B cell (primary cell): Measurements from ENCODE around the gene C16orf54. TPM values are rescaled to one million over a fixed set of nuclear protein-coding genes. Genes with fewer than 3 reads are reported as not detected.
"Not testable (repeated sequence)": the region's sequence is repeated elsewhere in the genome, so short reads cannot be mapped to it uniquely, and the experiment has no call there.

Experiments used
- ATAC-seq: fragments of 200-7000 bp; cut with Tn5 transposase; one replicate; pipeline ENCODE4 v1.10.0; 2021; ENCODE audit warnings: low read depth, mild to moderate bottlenecking, moderate number of reproducible peaks, moderate library complexity
- CTCF ChIA-PET: fragments of 350-600 bp; sonication (Branson Sonifier 250); formaldehyde crosslinking; loops from one replicate; lab custom pipeline; 2021; ENCODE audit warnings: antibody characterized with exemption, inconsistent platforms; lab: Charles Lee
- POLR2A ChIA-PET: fragments of 350-600 bp; sonication (Branson Sonifier 250); formaldehyde crosslinking; loops from one replicate; lab custom pipeline; 2021; ENCODE audit warnings: antibody characterized with exemption; lab: Charles Lee
- DNase-seq: peaks from one replicate; pipeline ENCODE4 v3.0.0; 2013
- H2AFZ ChIP-seq: 2 replicates; pipeline ENCODE4 v1.6.1; 2012; ENCODE audit warnings: mild to moderate bottlenecking, low read depth, low read length; ENCODE audit not compliant: insufficient read depth, poor library complexity, severe bottlenecking
- H3K27ac ChIP-seq, 2 donors: 1 replicate in 1 of 2; 2 replicates in 1 of 2; pipeline ENCODE4 v1.5.1; 2012 to 2013; ENCODE audit warnings: low read length in 2 of 2, mild to moderate bottlenecking in 2 of 2, moderate library complexity in 1 of 2
- H3K27me3 ChIP-seq, 4 experiments: fragments of 200-600 bp in 1 of 4; sonication (generic) in 1 of 4; replicated peaks in 1 of 4; 1 replicate in 2 of 4; 2 replicates in 2 of 4; pipeline versions ENCODE4 v1.6.1 to v1.7.0; 2013 to 2016; ENCODE audit warnings: low read length in 3 of 4, mild to moderate bottlenecking in 2 of 4, mixed read lengths in 1 of 4, moderate library complexity in 1 of 4; ENCODE audit not compliant: insufficient read depth in 4 of 4, control insufficient read depth in 3 of 4; ENCODE audit errors: control extremely low read depth in 1 of 4
- H3K36me3 ChIP-seq, 2 experiments: replicated peaks in 1 of 2; 1 replicate in 1 of 2; 2 replicates in 1 of 2; pipeline versions ENCODE4 v1.6.1 to v1.7.1; 2013; ENCODE audit warnings: low read length in 1 of 2; ENCODE audit not compliant: insufficient read depth in 2 of 2, control insufficient read depth in 1 of 2; ENCODE audit errors: control extremely low read depth in 1 of 2, extremely low read depth in 1 of 2
- H3K4me1 ChIP-seq, 2 donors: fragments of 200-600 bp in 1 of 2; sonication (generic) in 1 of 2; 1 replicate in 1 of 2; 2 replicates in 1 of 2; pipeline versions ENCODE4 v1.5.1 to v1.6.1; 2013 to 2017; ENCODE audit warnings: low read length in 2 of 2; ENCODE audit not compliant: control insufficient read depth in 2 of 2, insufficient read depth in 2 of 2
- H3K4me2 ChIP-seq: replicated peaks from 2 replicates; pipeline ENCODE3; 2012; ENCODE audit warnings: mild to moderate bottlenecking, low read depth, low read length; ENCODE audit not compliant: poor library complexity, severe bottlenecking
- H3K4me3 ChIP-seq, 5 experiments: fragments of 200-600 bp in 1 of 5; sonication (generic) in 1 of 5; 1 replicate in 3 of 5; 2 replicates in 2 of 5; pipeline versions ENCODE4 v1.5.1 to v1.7.0; 2011 to 2016; ENCODE audit warnings: low read length in 4 of 5, mild to moderate bottlenecking in 4 of 5, low read depth in 2 of 5, control low read depth in 1 of 5, moderate library complexity in 1 of 5; ENCODE audit not compliant: insufficient read depth in 1 of 5; ENCODE audit errors: control extremely low read depth in 1 of 5, extremely low read depth in 1 of 5
- H3K79me2 ChIP-seq: fragments of 200-600 bp; sonication (generic); one replicate; pipeline ENCODE4 v1.6.0; 2016; ENCODE audit warnings: low read length; ENCODE audit not compliant: control insufficient read depth, insufficient read depth
- H3K9ac ChIP-seq: fragments of 200-600 bp; sonication (generic); 2 replicates; pipeline ENCODE4 v1.6.1; 2017; ENCODE audit warnings: mild to moderate bottlenecking, low read length, moderate library complexity
- H3K9me3 ChIP-seq, 3 donors: one replicate each; pipeline versions ENCODE4 v1.6.1 to v1.7.1; 2013; ENCODE audit warnings: low read length in 2 of 3; ENCODE audit not compliant: control insufficient read depth in 2 of 3, insufficient read depth in 1 of 3; ENCODE audit errors: control extremely low read depth in 1 of 3
- H4K20me1 ChIP-seq: 2 replicates; pipeline ENCODE4 v1.6.0; 2012; ENCODE audit warnings: mild to moderate bottlenecking, low read length; ENCODE audit not compliant: insufficient read depth, control insufficient read depth, poor library complexity, severe bottlenecking
- H3K27ac Mint-ChIP-seq: one replicate; pipeline ENCODE4 v1.8.0; 2021; ENCODE audit warnings: mixed read lengths
- H3K27me3 Mint-ChIP-seq: one replicate; pipeline ENCODE4 v1.8.0; 2021; ENCODE audit warnings: mixed read lengths
- H3K4me1 Mint-ChIP-seq: one replicate; pipeline ENCODE4 v1.8.0; 2021; ENCODE audit warnings: mixed read lengths
- H3K4me3 Mint-ChIP-seq: one replicate; pipeline ENCODE4 v1.8.0; 2021; ENCODE audit warnings: mixed read lengths
- H3K9me3 Mint-ChIP-seq: one replicate; pipeline ENCODE4 v1.8.0; 2022; ENCODE audit warnings: mixed read lengths; ENCODE audit not compliant: insufficient read depth
- CTCF ChIP-seq: fragments of 200-600 bp; IDR thresholded peaks from one replicate; pipeline ENCODE4 v1.8.0; 2022; ENCODE audit warnings: antibody characterized with exemption, mild to moderate bottlenecking
- EZH2 ChIP-seq: IDR thresholded peaks from 2 replicates; pipeline ENCODE4 v1.6.1; 2012; ENCODE audit warnings: borderline replicate concordance, low read depth, mild to moderate bottlenecking, moderate library complexity, low read length; ENCODE audit not compliant: insufficient read depth, poor library complexity, severe bottlenecking
- WGBS: methylation state at CpG from one replicate; pipeline ENCODE4 v1.1.5; 2013; ENCODE audit warnings: missing lambda C conversion rate; ENCODE audit not compliant: insufficient coverage; 5-methylcytosine and 5-hydroxymethylcytosine counted together
- intact Hi-C: fragments of 100-400 bp; cut with micrococcal nuclease; formaldehyde crosslinking; loops from one replicate; pipeline ENCODE4 v1.10.0; 2022
- polyA plus RNA-seq: library from polyadenylated mRNA; depleted of rRNA; stranded (reverse); fragments of >200 nt; gene quantifications from 2 replicates; pipeline ENCODE4 v1.2.3, GENCODE V29; 2012
- total RNA-seq, 2 donors: library from RNA; stranded (reverse); fragments of 120-200 nt in 1 of 2; gene quantifications; 1 replicate in 1 of 2; 2 replicates in 1 of 2; pipeline versions ENCODE4 v1.2.3 to v1.2.4, GENCODE V29; 2013 to 2022

Gene C16orf54
- total and polyA plus RNA-seq, 2 donors (not counting 1 experiment from before 2014, with no cell fraction given), result 44.0 to 68.3 TPM

- ATAC-seq, intact Hi-C loops, H3K9me3 ChIP-seq, H2AFZ ChIP-seq, H3K27ac ChIP-seq, DNase-seq, H3K27me3 ChIP-seq, H3K4me2 ChIP-seq, H3K9ac ChIP-seq, H3K36me3 ChIP-seq, H3K27me3 Mint-ChIP-seq, H3K4me3 ChIP-seq, H4K20me1 ChIP-seq, H3K79me2 ChIP-seq, H3K4me3 Mint-ChIP-seq, H3K27ac Mint-ChIP-seq, POLR2A ChIA-PET, H3K9me3 Mint-ChIP-seq: not testable (repeated sequence)
- peaks cover 8 to 13% of the 10 kb centered on the region in 2 donors for H3K4me1 ChIP-seq
- WGBS, result 100% methylated on average over 6 of the region's 13 CpGs
- CTCF ChIA-PET, result interaction anchor here (0.6 to 2.7 kb wide), 4 partner anchors 27 to 82 kb away, joined by 3 to 24 read pairs (median 10); no protein-coding TSS in a partner anchor
- H3K4me1 Mint-ChIP-seq, result peaks cover 11% of the 10 kb centered on the region
Measured at GRCh38 chr16:29783094-29783953, 37.5 kb upstream of the C16orf54 start.

- Mint-ChIP-seq H3K4me1 (no peaks in the 10 kb centered on the region), H3K27ac (no peak overlapping the region), H3K27me3 (no peaks in the 10 kb centered on the region), H3K9me3 (no peaks in the 10 kb centered on the region), H3K4me3 (no peak overlapping the region)
- ATAC-seq, result no peak
- TF ChIP-seq CTCF (no peak), EZH2 (no peak)
- H3K4me2 ChIP-seq, result no peak overlapping the region
- 96% methylated on average over 9 of the region's 10 CpGs for WGBS
- no peak for DNase-seq
- no peaks in the 10 kb centered on the region for H3K4me1 ChIP-seq
- H3K79me2 ChIP-seq, result no peaks in the 10 kb centered on the region
- ChIA-PET CTCF (interaction anchor here (0.6 kb wide), 1 partner anchor 22 kb away, joined by 3 read pairs; no protein-coding TSS in a partner anchor), POLR2A (interaction anchor here (1.1 kb wide), 1 partner anchor 11 kb away, joined by 3 read pairs; the partner anchor contains the start of gene KIF22)
- intact Hi-C loops, result no loop called here
- no peak overlapping the region for H3K4me3 ChIP-seq
- no peak overlapping the region for H3K9ac ChIP-seq
- no peaks in the 10 kb centered on the region for H3K9me3 ChIP-seq
- H3K27ac ChIP-seq, result no peak overlapping the region
- H3K27me3 ChIP-seq, result no peaks in the 10 kb centered on the region
- H3K36me3 ChIP-seq, result no peaks in the 10 kb centered on the region
- H2AFZ ChIP-seq, result no peak overlapping the region
- no peaks in the 10 kb centered on the region for H4K20me1 ChIP-seq
Measured at GRCh38 chr16:29779474-29779873, 33.7 kb upstream of the C16orf54 start.
